Measurements from ENCODE around the gene NFASC. TPM values are rescaled to one million over a fixed set of nuclear protein-coding genes. Genes with fewer than 3 reads are reported as not detected.
A peak's percentile ranks its signal among the peaks of the same experiment; 100 is the strongest.

Gene NFASC
- 10 to 100 TPM; 27.7 to 45.9 TPM for total RNA-seq
- 38.0 TPM for polyA plus RNA-seq (2013, experiment 1 of 2)
- 41.3 TPM for polyA plus RNA-seq (2013, experiment 2 of 2)
- long read RNA-seq, experiment 1, partial matches to known transcripts, result 1 of 6 reads
- long read RNA-seq, experiment 1, other reads (novel, unspliced or antisense), result 4 of 6 reads
- long read RNA-seq, experiment 2, partial matches to known transcripts, result 16 of 29 reads
- long read RNA-seq, experiment 2, other reads (novel, unspliced or antisense), result 12 of 29 reads
- long read RNA-seq, experiment 3, partial matches to known transcripts, result 6 of 64 reads
- long read RNA-seq, experiment 3, other reads (novel, unspliced or antisense), result 54 of 64 reads
- long read RNA-seq, experiment 4, partial matches to known transcripts, result 1 of 5 reads
- long read RNA-seq, experiment 4, other reads (novel, unspliced or antisense), result 4 of 5 reads

GRCh38 chr1:204870160-204870912 is at the start of gene NFASC:
Gene NFASC (plus strand): TSS chr1:204870862. CDS start chr1:204944316, 73,454 bp downstream.
- WGBS, 2 experiments (ENCODE audit: insufficient coverage in 1 of 2, insufficient read length in 1 of 2), result 72 to 94% methylated on average over 11 to 19 of the region's 19 CpGs
- no peaks in the 10 kb centered on the region for H3K9me3 ChIP-seq (ENCODE audit: control insufficient read depth, low read length)
- Mint-ChIP-seq H3K9me3 (no peaks in the 10 kb centered on the region), H3K27me3 (ENCODE audit: insufficient read depth) (no peaks in the 10 kb centered on the region), H3K4me3 (no peak within 1 kb of the TSS), H3K36me3 (ENCODE audit: low read depth) (no peaks in the 10 kb centered on the region), H3K4me1 (peaks cover 20% of the 10 kb centered on the region), H3K27ac (no peak within 1 kb of the TSS)
- H3K36me3 ChIP-seq (ENCODE audit: control insufficient read depth, insufficient read depth, low read length), result no peaks in the 10 kb centered on the region
- peak; percentile 24 for DNase-seq
- H3K4me1 ChIP-seq (ENCODE audit: control insufficient read depth, insufficient read depth, low read length), result peaks cover 13% of the 10 kb centered on the region
- no peaks in the 10 kb centered on the region for H3K27me3 ChIP-seq (ENCODE audit: control insufficient read depth, insufficient read depth, low read length, poor library complexity, severe bottlenecking)
- no peak within 1 kb of the TSS for H3K9ac ChIP-seq (ENCODE audit: extremely low read depth, low read length, poor library complexity, severe bottlenecking)
- no peak within 1 kb of the TSS for H3K4me3 ChIP-seq (ENCODE audit: low read length)
- TF ChIP-seq CTCF (conservative IDR thresholded peaks at IDR 0.05), result no peak
- peak within 1 kb of the TSS; percentile 87 for H3K27ac ChIP-seq (ENCODE audit: low read depth, low read length)

- Mint-ChIP-seq H3K4me1 (peaks cover 3% of the 10 kb centered on the region), H3K27ac (no peak overlapping the region), H3K4me3 (no peak overlapping the region), H3K9me3 (no peaks in the 10 kb centered on the region), H3K27me3 (ENCODE audit: insufficient read depth) (peaks cover 15% of the 10 kb centered on the region), H3K36me3 (ENCODE audit: low read depth) (no peaks in the 10 kb centered on the region)
- DNase-seq, result no peak
- Histone ChIP-seq H3K27me3 (ENCODE audit: control insufficient read depth, insufficient read depth, low read length, poor library complexity, severe bottlenecking) (peaks cover 7% of the 10 kb centered on the region), H3K36me3 (ENCODE audit: control insufficient read depth, insufficient read depth, low read length) (no peaks in the 10 kb centered on the region), H3K9me3 (ENCODE audit: control insufficient read depth, low read length) (no peaks in the 10 kb centered on the region), H3K4me1 (ENCODE audit: control insufficient read depth, insufficient read depth, low read length) (no peaks in the 10 kb centered on the region), H3K27ac (ENCODE audit: low read depth, low read length) (no peak overlapping the region), H3K4me3 (ENCODE audit: low read length) (no peak overlapping the region), H3K9ac (ENCODE audit: extremely low read depth, low read length, poor library complexity, severe bottlenecking) (no peak overlapping the region)
- TF ChIP-seq CTCF (conservative IDR thresholded peaks at IDR 0.05), result no peak
- WGBS, 2 experiments (ENCODE audit: insufficient coverage in 1 of 2, insufficient read length in 1 of 2), result 85 to 86% methylated on average over 5 of the region's 5 CpGs
These were observed 49.2 kb upstream of the NFASC start for GRCh38 chr1:204821476-204821875.

GRCh38 chr1:204821924-204822323 is 48.7 kb upstream of the NFASC start:
- H3K9me3 ChIP-seq (ENCODE audit: control insufficient read depth, low read length), result no peaks in the 10 kb centered on the region
- H3K4me1 ChIP-seq (ENCODE audit: control insufficient read depth, insufficient read depth, low read length), result no peaks in the 10 kb centered on the region
- Mint-ChIP-seq H3K36me3 (ENCODE audit: low read depth) (no peaks in the 10 kb centered on the region), H3K4me3 (no peak overlapping the region), H3K27me3 (ENCODE audit: insufficient read depth) (peaks cover 15% of the 10 kb centered on the region), H3K4me1 (peaks cover 3% of the 10 kb centered on the region), H3K9me3 (no peaks in the 10 kb centered on the region), H3K27ac (no peak overlapping the region)
- WGBS, 2 experiments (ENCODE audit: insufficient coverage in 1 of 2, insufficient read length in 1 of 2), result 91 to 93% methylated on average over 3 to 4 of the region's 4 CpGs
- H3K36me3 ChIP-seq (ENCODE audit: control insufficient read depth, insufficient read depth, low read length), result no peaks in the 10 kb centered on the region
- no peak overlapping the region for H3K9ac ChIP-seq (ENCODE audit: extremely low read depth, low read length, poor library complexity, severe bottlenecking)
- no peak for TF ChIP-seq CTCF (conservative IDR thresholded peaks at IDR 0.05)
- H3K27ac ChIP-seq (ENCODE audit: low read depth, low read length), result no peak overlapping the region
- H3K4me3 ChIP-seq (ENCODE audit: low read length), result no peak overlapping the region
- no peak for DNase-seq
- H3K27me3 ChIP-seq (ENCODE audit: control insufficient read depth, insufficient read depth, low read length, poor library complexity, severe bottlenecking), result peaks cover 7% of the 10 kb centered on the region
